K562 (cell line): Measurements from ENCODE around the gene TMEM61. TPM values are rescaled to one million over a fixed set of nuclear protein-coding genes. Genes with fewer than 3 reads are reported as not detected.

ENCODE experiments used
- ATAC-seq: fragments of 200-7000 bp; cut with Tn5 transposase; 3 replicates; pipeline ENCODE4 v1.9.1; 2020; ENCODE audit warnings: moderate library complexity
- BruUV-seq: library from RNA; stranded (reverse); fragments of 400-500 nt; replicated peaks from 2 replicates; lab custom pipeline; 2021; lab: Mats Ljungman, UMichigan
- CTCF ChIA-PET: fragments of 300-600 bp; formaldehyde crosslinking; extraction: SDS; loops from one replicate; lab custom pipeline; 2021; ENCODE audit warnings: low intra/inter-chr PET ratio; lab: Yijun Ruan, JAX
- POLR2A ChIA-PET: fragments of 300-600, 350-650 bp; sonication (Branson Sonifier 250); formaldehyde crosslinking; extraction: SDS; loops from one replicate; lab custom pipeline; 2021; ENCODE audit warnings: antibody characterized with exemption, inconsistent platforms; lab: Yijun Ruan, JAX
- DNase-seq, 4 experiments: peaks; one replicate each; pipeline versions ENCODE4 v3.0.0 to v3.0.0-alpha.2; 2011 to 2018; ENCODE audit warnings: low spot score in 3 of 4, mixed read lengths in 3 of 4; ENCODE audit errors: extremely low read depth in 1 of 4
- FAIRE-seq: peaks from 2 replicates; lab custom pipeline; 2011; peaks lifted over from hg19 to GRCh38; lab: Jason Lieb, UNC
- H2AFZ ChIP-seq: 2 replicates; pipeline ENCODE4 v1.6.0; 2011; ENCODE audit warnings: low read depth, low read length, control low read depth, inconsistent platforms
- H3K27ac ChIP-seq: fragments of 200-600 bp; 3 replicates; pipeline ENCODE4 v1.8.0; 2011; ENCODE audit warnings: low read depth, mild to moderate bottlenecking, control low read depth, inconsistent platforms, low read length, moderate library complexity, mixed read lengths; ENCODE audit errors: extremely low read depth
- H3K27me3 ChIP-seq, 2 experiments: fragments of 300-600 bp in 1 of 2; 2 replicates in 1 of 2; 3 replicates in 1 of 2; pipeline versions ENCODE4 v1.6.0 to v1.8.0; 2011; ENCODE audit warnings: inconsistent platforms in 2 of 2, low read length in 2 of 2, mild to moderate bottlenecking in 1 of 2, mixed read lengths in 1 of 2, moderate library complexity in 1 of 2; ENCODE audit not compliant: control insufficient read depth in 2 of 2, insufficient read depth in 2 of 2
- H3K36me3 ChIP-seq: fragments of 300-600 bp; 3 replicates; pipeline ENCODE4 v1.8.0; 2011; ENCODE audit warnings: mild to moderate bottlenecking, low read length, inconsistent platforms; ENCODE audit not compliant: control insufficient read depth, insufficient read depth
- H3K4me1 ChIP-seq, 2 experiments: fragments of 200-600 bp in 1 of 2; replicated peaks in 1 of 2; 2 replicates in 1 of 2; 3 replicates in 1 of 2; pipeline versions ENCODE4 v1.5.1 to v1.8.0; 2011; ENCODE audit warnings: inconsistent platforms in 2 of 2, low read length in 2 of 2, mild to moderate bottlenecking in 1 of 2, mixed read lengths in 1 of 2, moderate library complexity in 1 of 2; ENCODE audit not compliant: control insufficient read depth in 2 of 2, insufficient read depth in 2 of 2
- H3K4me2 ChIP-seq: 2 replicates; pipeline ENCODE4 v1.6.1; 2011; ENCODE audit warnings: low read length, control low read depth, inconsistent platforms, mixed read lengths; ENCODE audit not compliant: insufficient read depth
- H3K4me3 ChIP-seq: fragments of 200-600 bp; sonication (generic), shearing (Covaris generic); 2 replicates; pipeline ENCODE4 v1.5.1; 2016; ENCODE audit warnings: control low read depth, inconsistent platforms
- H3K79me2 ChIP-seq: fragments of 200-600 bp; 3 replicates; pipeline ENCODE4 v1.8.0; 2011; ENCODE audit warnings: low read length, inconsistent platforms; ENCODE audit not compliant: control insufficient read depth, insufficient read depth
- H3K9ac ChIP-seq, 2 experiments: 2 replicates each; pipeline versions ENCODE4 v1.6.0 to v1.6.1; 2011; ENCODE audit warnings: low read depth in 2 of 2, low read length in 2 of 2, control low read depth in 1 of 2, inconsistent platforms in 1 of 2, mild to moderate bottlenecking in 1 of 2, mixed read lengths in 1 of 2; ENCODE audit not compliant: insufficient read depth in 1 of 2
- H3K9me1 ChIP-seq: one replicate; pipeline ENCODE4 v1.6.0; 2011; ENCODE audit warnings: inconsistent platforms, mild to moderate bottlenecking, low read length, moderate library complexity; ENCODE audit not compliant: control insufficient read depth, insufficient read depth
- H3K9me3 ChIP-seq: replicated peaks from 2 replicates; pipeline ENCODE4 v1.5.1; 2011; ENCODE audit warnings: low read depth, low read length, inconsistent platforms; ENCODE audit not compliant: control insufficient read depth, insufficient read depth
- H4K20me1 ChIP-seq: replicated peaks from 2 replicates; pipeline ENCODE4 v1.6.1; 2011; ENCODE audit warnings: low read length, inconsistent platforms, mixed read lengths; ENCODE audit not compliant: control insufficient read depth, insufficient read depth
- ATF1 ChIP-seq, 2 experiments: fragments of 450-650 bp in 1 of 2; IDR thresholded peaks; 2 replicates each; pipeline ENCODE4 v1.6.1; 2016; ENCODE audit warnings: missing compliant biosample characterization in 1 of 2, missing genetic modification characterization in 1 of 2
- BHLHE40 ChIP-seq: IDR thresholded peaks from 2 replicates; pipeline ENCODE4 v1.6.1; 2011; ENCODE audit warnings: low read length, improper control_type of control experiment
- COPS2 ChIP-seq: fragments of 450-650 bp; conservative IDR thresholded peaks from 2 replicates; pipeline ENCODE4 v1.6.1; 2016; ENCODE audit warnings: mild to moderate bottlenecking, moderate library complexity
- FOXA3 ChIP-seq, 2 experiments: fragments of 450-650 bp in 1 of 2; sonication (generic) in 1 of 2; formaldehyde crosslinking; IDR thresholded peaks in 1 of 2; conservative IDR thresholded peaks in 1 of 2; 2 replicates each; pipeline versions ENCODE4 v1.4.0 to v1.8.0; 2020 to 2022; ENCODE audit warnings: mild to moderate bottlenecking in 2 of 2, missing genetic modification reagents in 1 of 2
- L3MBTL2 ChIP-seq: fragments of 450-650 bp; IDR thresholded peaks from 2 replicates; pipeline ENCODE4 v1.6.1; 2016; ENCODE audit warnings: mild to moderate bottlenecking, moderate library complexity
- NFATC3 ChIP-seq: fragments of 450-650 bp; IDR thresholded peaks from 2 replicates; pipeline ENCODE4 v1.6.1; 2017; ENCODE audit warnings: mild to moderate bottlenecking
- RCOR1 ChIP-seq, 2 experiments: IDR thresholded peaks; 2 replicates each; pipeline ENCODE4 v1.6.1; 2012; ENCODE audit warnings: low read depth in 2 of 2, low read length in 2 of 2, borderline replicate concordance in 1 of 2, improper control_type of control experiment in 1 of 2
- SIRT6 ChIP-seq: IDR thresholded peaks from one replicate; pipeline ENCODE4 v1.6.1; 2012; ENCODE audit warnings: low read depth, mild to moderate bottlenecking, control low read depth, inconsistent platforms, low read length, moderate library complexity
- TFAM ChIP-seq: fragments of 250-450 bp; sonication (Bioruptor Pico); conservative IDR thresholded peaks from 2 replicates; pipeline ENCODE4 v1.5.0; 2021; ENCODE audit warnings: mild to moderate bottlenecking, moderate library complexity
- ZBTB33 ChIP-seq: sonication (generic); formaldehyde crosslinking; IDR thresholded peaks from 2 replicates; pipeline ENCODE4 v1.8.1; 2023; ENCODE audit warnings: mild to moderate bottlenecking, missing genetic modification reagents
- ZBTB9 ChIP-seq: fragments of 450-650 bp; formaldehyde crosslinking; IDR thresholded peaks from 2 replicates; pipeline ENCODE4 v1.4.0; 2020; ENCODE audit warnings: mild to moderate bottlenecking, moderate library complexity
- ZNF354B ChIP-seq: fragments of 250-450 bp; sonication (Bioruptor Pico); IDR thresholded peaks from 2 replicates; pipeline ENCODE4 v1.4.0; 2020
- ZNF511 ChIP-seq: sonication (generic); formaldehyde crosslinking; IDR thresholded peaks from 2 replicates; pipeline ENCODE4 v1.8.0; 2022; ENCODE audit warnings: mild to moderate bottlenecking, missing genetic modification reagents
- ZNF740 ChIP-seq, 3 experiments: fragments of 200-800 bp in 1 of 3; sonication (Bioruptor generic) in 1 of 3; sonication (generic) in 1 of 3; formaldehyde crosslinking in 1 of 3; IDR thresholded peaks; 2 replicates each; pipeline versions ENCODE4 v1.6.1 to v1.8.0; 2016 to 2022; ENCODE audit warnings: mild to moderate bottlenecking in 2 of 3, missing compliant biosample characterization in 2 of 3, missing genetic modification characterization in 2 of 3, missing genetic modification reagents in 1 of 3
- WGBS: fragments of 100-300 bp; shearing (Covaris generic); methylation state at CpG from one replicate; pipeline ENCODE4 v1.1.6; 2016; ENCODE audit warnings: low coverage, mixed read lengths; ENCODE audit not compliant: insufficient coverage; ENCODE audit errors: missing lambda C conversion rate; 5-methylcytosine and 5-hydroxymethylcytosine counted together
- in situ Hi-C: fragments of 300-500 bp; cut with MboI; formaldehyde crosslinking; loops from 4 replicates; pipeline ENCODE4 v1.15.0; 2018; ENCODE audit warnings: inconsistent platforms, mixed read lengths
- intact Hi-C: fragments of 100-400 bp; cut with micrococcal nuclease; formaldehyde crosslinking; loops from 2 replicates; pipeline ENCODE4 v1.14.2; 2022
- polyA plus RNA-seq, 8 experiments: library from polyadenylated mRNA; depleted of rRNA in 4 of 8; stranded (reverse) in 5 of 8; unstranded in 3 of 8; fragments of >200 nt; fragmentation: Nextera tagmentation in 2 of 8; fragmentation: Illumina TruSeq in 1 of 8; extraction: Ambion mirVana in 2 of 8; extraction: Trizol in 1 of 8; gene quantifications; 2 replicates each; pipeline versions ENCODE4 v1.2.1 to v1.2.3, GENCODE V29; 2011 to 2014; ENCODE audit warnings: inconsistent platforms in 1 of 8, missing spikeins in 1 of 8
- total RNA-seq, 7 experiments: library from RNA; depleted of rRNA in 6 of 7; stranded (reverse); fragments of >200 nt in 6 of 7; fragmentation: Illumina TruSeq in 2 of 7; extraction: Trizol in 2 of 7; gene quantifications; 2 replicates each; pipeline versions ENCODE4 v1.2.1 to v1.2.3, GENCODE V29; 2011 to 2021; ENCODE audit warnings: low replicate concordance in 1 of 7

TMEM61 gene
- total and polyA plus RNA-seq, 9 of the 15 experiments (the other 6 are each of a cell fraction or from before 2014, with no cell fraction given), result not detected

- Histone ChIP-seq H4K20me1 (peaks cover 11% of the 10 kb centered on the region), H3K4me1 (peaks cover 0 to 21% of the 10 kb centered on the region in 2 experiments; a peak in 3 of 5 replicates), H2AFZ (peak overlapping the region; percentile 81), H3K36me3 (no peaks in the 10 kb centered on the region), H3K4me3 (peak overlapping the region; percentile 17; the same call in 1 of the 2 replicates), H3K79me2 (no peaks in the 10 kb centered on the region), H3K27me3 (peaks cover 28 to 75% of the 10 kb centered on the region in 2 experiments), H3K9me3 (no peaks in the 10 kb centered on the region; the same call in 1 of the 2 replicates), H3K4me2 (peak overlapping the region; percentile 69), H3K9ac (peak overlapping the region in 1 of 2 experiments; percentile 63; a peak in 2 of 4 replicates), H3K9me1 (no peaks in the 10 kb centered on the region), H3K27ac (no peak overlapping the region)
- no TSS peak for BruUV-seq
- ChIA-PET CTCF (interaction anchor here (0.7 to 2.8 kb wide), 3 partner anchors 47 to 147 kb away, joined by 4 to 25 read pairs (median 6); no protein-coding TSS in a partner anchor), POLR2A (interaction anchor here (0.6 kb wide), 3 partner anchors 50 to 129 kb away, joined by 3 to 5 read pairs (median 3); no protein-coding TSS in a partner anchor)
- WGBS, result 14% methylated on average over 41 of the region's 46 CpGs
- in situ Hi-C loops (loop anchor here (10.0 kb wide), 1 partner anchor 312 kb away; no protein-coding TSS in a partner anchor), intact Hi-C loops (loop anchor here (1.0 to 10.0 kb wide), 4 partner anchors 25 to 322 kb away; no protein-coding TSS in a partner anchor)
- no peak for FAIRE-seq
- peak in 3 of 4 experiments; percentile 35 to 49 (median 40) for DNase-seq
- ATAC-seq, result peak; percentile 53
- TF ChIP-seq BHLHE40, result no peak
- peak; percentile 63; the same call in 1 of the 2 replicates for TF ChIP-seq ZBTB33 (CRISPR knock-in tag)
- 0 out of 2 replicates have a peak, but pooled peaks have one; percentile 21 for TF ChIP-seq ZNF511 (CRISPR knock-in tag)
- no peak for TF ChIP-seq TFAM (CRISPR knock-in tag)
- TF ChIP-seq FOXA3 (CRISPR knock-in tag; conservative IDR thresholded peaks at IDR 0.05 in 1 of 2, IDR thresholded peaks at IDR 0.05 in 1 of 2), result no peak
- peak; percentile 39 for TF ChIP-seq L3MBTL2
- TF ChIP-seq ATF1 (CRISPR knock-in tag; IDR thresholded peaks at IDR 0.05), result no peak
- TF ChIP-seq ATF1 (tag; IDR thresholded peaks at IDR 0.05), result no peak
- no peak for TF ChIP-seq RCOR1 (IDR thresholded peaks at IDR 0.05; ENCODE audit: borderline replicate concordance in 1 of 2, low read depth in 2 of 2, low read length in 2 of 2)
- no peak for TF ChIP-seq NFATC3
- no peak for TF ChIP-seq ZNF740 (CRISPR knock-in tag; IDR thresholded peaks at IDR 0.05)
- no peak for TF ChIP-seq ZNF740 (tag; IDR thresholded peaks at IDR 0.05)
- no peak for TF ChIP-seq SIRT6
- TF ChIP-seq ZBTB9 (CRISPR knock-in tag), result no peak
- no peak for TF ChIP-seq ZNF354B (CRISPR knock-in tag)
- no peak for TF ChIP-seq COPS2
Measured at GRCh38 chr1:54996869-54997710, 16.7 kb downstream of the TMEM61 start.
